GM12864 (cell line): ENCODE data around the gene INHBE.

Experiments
- DNase-seq: peaks from one replicate; pipeline ENCODE4 v3.0.0-alpha.2; 2011; ENCODE audit warnings: low read depth
- H3K4me3 ChIP-seq: 2 replicates; pipeline ENCODE4 v1.5.1; 2011; ENCODE audit warnings: mild to moderate bottlenecking, low read depth, low read length, control low read depth
- CTCF ChIP-seq: IDR thresholded peaks from 2 replicates; pipeline ENCODE4 v1.5.1; 2011; ENCODE audit warnings: low read depth, mild to moderate bottlenecking, moderate library complexity, low read length, control low read depth, inconsistent platforms; ENCODE audit errors: missing control alignments

Gene INHBE

GRCh38 chr12:57461276-57461916, 6.3 kb downstream of the INHBE start:
- no peak for TF ChIP-seq CTCF
- no peak for DNase-seq
- H3K4me3 ChIP-seq = peak overlapping the region; percentile 45

GRCh38 chr12:57461917-57462250, 6.8 kb downstream of the INHBE start:
- H3K4me3 ChIP-seq = peak overlapping the region; percentile 45
- no peak for TF ChIP-seq CTCF
- no peak for DNase-seq

- peak; percentile 94 for TF ChIP-seq CTCF
These were observed 7.3 kb downstream of the INHBE start for GRCh38 chr12:57462251-57462911.

GRCh38 chr12:57462912-57463253, 7.8 kb downstream of the INHBE start:
- H3K4me3 ChIP-seq = no peak overlapping the region
- no peak for DNase-seq
- no peak for TF ChIP-seq CTCF

More at GRCh38 chr12:57462251-57462911, 7.3 kb downstream of the INHBE start:
- DNase-seq = peak; percentile 77
- peak overlapping the region; percentile 45 for H3K4me3 ChIP-seq

GRCh38 chr12:57464569-57464968, 9.5 kb downstream of the INHBE start:
- TF ChIP-seq CTCF = no peak
- no peak overlapping the region for H3K4me3 ChIP-seq
- no peak for DNase-seq

GRCh38 chr12:57465030-57465746, 10.1 kb downstream of the INHBE start:
- TF ChIP-seq CTCF = no peak
- no peak for DNase-seq
- no peak overlapping the region for H3K4me3 ChIP-seq
